ENCODE measurements around the gene REP15. TPM values are rescaled to one million over a fixed set of nuclear protein-coding genes. Genes with fewer than 3 reads are reported as not detected.

The REP15 gene
- total RNA-seq, 1 donor from 2014 or later, result 1.6 TPM

DNA sequence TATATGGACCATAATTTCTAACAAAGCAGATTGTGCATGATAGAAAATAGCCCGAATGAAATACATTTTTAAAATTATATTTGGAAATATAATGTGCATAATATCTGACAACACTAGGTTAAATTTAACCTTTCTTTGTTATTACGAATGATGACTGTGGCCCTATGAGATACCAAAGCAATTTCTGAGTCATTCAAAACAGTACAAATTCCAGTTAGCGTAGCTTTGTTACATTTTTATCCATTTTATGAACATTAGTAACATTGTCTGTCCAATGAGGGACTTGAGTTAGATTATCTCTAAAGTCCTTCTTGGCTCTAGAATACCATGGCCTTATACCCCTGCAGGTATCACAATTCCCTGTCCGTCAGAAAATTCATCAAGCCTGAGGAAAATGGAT lies 39.0 kb upstream of the REP15 start:
- H3K27me3 Mint-ChIP-seq (ENCODE audit: unreplicated experiment), result no peaks in the 10 kb centered on the region
- TF ChIP-seq, protein P1, sequence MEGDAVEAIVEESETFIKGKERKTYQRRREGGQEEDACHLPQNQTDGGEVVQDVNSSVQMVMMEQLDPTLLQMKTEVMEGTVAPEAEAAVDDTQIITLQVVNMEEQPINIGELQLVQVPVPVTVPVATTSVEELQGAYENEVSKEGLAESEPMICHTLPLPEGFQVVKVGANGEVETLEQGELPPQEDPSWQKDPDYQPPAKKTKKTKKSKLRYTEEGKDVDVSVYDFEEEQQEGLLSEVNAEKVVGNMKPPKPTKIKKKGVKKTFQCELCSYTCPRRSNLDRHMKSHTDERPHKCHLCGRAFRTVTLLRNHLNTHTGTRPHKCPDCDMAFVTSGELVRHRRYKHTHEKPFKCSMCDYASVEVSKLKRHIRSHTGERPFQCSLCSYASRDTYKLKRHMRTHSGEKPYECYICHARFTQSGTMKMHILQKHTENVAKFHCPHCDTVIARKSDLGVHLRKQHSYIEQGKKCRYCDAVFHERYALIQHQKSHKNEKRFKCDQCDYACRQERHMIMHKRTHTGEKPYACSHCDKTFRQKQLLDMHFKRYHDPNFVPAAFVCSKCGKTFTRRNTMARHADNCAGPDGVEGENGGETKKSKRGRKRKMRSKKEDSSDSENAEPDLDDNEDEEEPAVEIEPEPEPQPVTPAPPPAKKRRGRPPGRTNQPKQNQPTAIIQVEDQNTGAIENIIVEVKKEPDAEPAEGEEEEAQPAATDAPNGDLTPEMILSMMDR (IDR thresholded peaks at IDR 0.05), result no peak
- peaks cover 35% of the 10 kb centered on the region for H3K36me3 Mint-ChIP-seq (ENCODE audit: unreplicated experiment)
- no peak for DNase-seq (ENCODE audit: extremely low spot score, unreplicated experiment)
- H3K4me3 Mint-ChIP-seq (ENCODE audit: unreplicated experiment), result no peak overlapping the region
- no peak overlapping the region for H3K27ac Mint-ChIP-seq (ENCODE audit: unreplicated experiment)
- H3K4me1 Mint-ChIP-seq (ENCODE audit: unreplicated experiment), result peaks cover 2% of the 10 kb centered on the region
- no peaks in the 10 kb centered on the region for H3K9me3 Mint-ChIP-seq (ENCODE audit: unreplicated experiment)

DNA sequence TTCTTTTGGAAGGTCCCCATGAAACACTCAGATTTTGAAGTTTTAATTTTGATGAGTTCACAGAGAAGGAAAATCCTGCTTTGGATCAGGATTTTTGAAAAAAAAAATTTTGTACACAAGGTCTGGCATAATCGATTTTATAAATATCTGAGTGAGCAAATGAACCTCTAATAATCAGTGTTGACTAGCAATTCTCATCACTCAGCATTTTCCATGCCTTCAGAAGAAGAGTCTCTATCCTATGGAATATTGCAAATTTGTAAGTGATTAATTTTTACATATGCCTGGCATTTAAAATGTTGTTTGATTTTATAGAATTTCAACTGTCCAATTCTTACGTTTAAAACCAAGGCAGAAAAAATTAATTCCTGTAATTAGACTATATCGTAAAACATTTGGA lies 30.5 kb upstream of the REP15 start:
- TF ChIP-seq, protein P1 (IDR thresholded peaks at IDR 0.05), result no peak
- Mint-ChIP-seq H3K27me3 (ENCODE audit: unreplicated experiment) (no peaks in the 10 kb centered on the region), H3K36me3 (ENCODE audit: unreplicated experiment) (peaks cover 81% of the 10 kb centered on the region), H3K4me1 (ENCODE audit: unreplicated experiment) (peaks cover 5% of the 10 kb centered on the region), H3K9me3 (ENCODE audit: unreplicated experiment) (no peaks in the 10 kb centered on the region), H3K27ac (ENCODE audit: unreplicated experiment) (no peak overlapping the region), H3K4me3 (ENCODE audit: unreplicated experiment) (no peak overlapping the region)
- DNase-seq (ENCODE audit: extremely low spot score, unreplicated experiment), result no peak

DNA sequence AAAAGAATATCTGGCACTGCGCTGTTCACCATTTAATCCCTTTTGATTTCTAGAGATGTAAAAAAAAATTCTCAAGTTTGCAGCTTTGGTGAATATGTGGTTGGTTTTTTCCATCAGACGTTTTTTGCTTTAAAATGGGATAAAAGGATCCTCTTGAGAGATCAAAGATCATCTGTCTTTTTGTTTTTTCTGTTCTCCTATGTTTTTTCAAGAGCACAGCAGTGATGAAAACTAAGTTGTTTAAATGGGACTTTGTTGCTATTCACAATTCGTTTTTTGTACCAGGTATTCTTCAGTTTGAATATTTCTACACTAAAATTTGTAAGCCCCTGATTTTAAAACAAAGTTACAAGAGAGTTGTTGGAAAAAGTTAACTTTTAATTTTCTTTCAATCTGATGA lies 29.7 kb upstream of the REP15 start:
- Mint-ChIP-seq H3K9me3 (ENCODE audit: unreplicated experiment) (no peaks in the 10 kb centered on the region), H3K4me3 (ENCODE audit: unreplicated experiment) (no peak overlapping the region), H3K27me3 (ENCODE audit: unreplicated experiment) (no peaks in the 10 kb centered on the region), H3K36me3 (ENCODE audit: unreplicated experiment) (peaks cover 81% of the 10 kb centered on the region), H3K4me1 (ENCODE audit: unreplicated experiment) (peaks cover 5% of the 10 kb centered on the region), H3K27ac (ENCODE audit: unreplicated experiment) (no peak overlapping the region)
- TF ChIP-seq, protein P1 (IDR thresholded peaks at IDR 0.05), result no peak
- DNase-seq (ENCODE audit: extremely low spot score, unreplicated experiment), result no peak

DNA sequence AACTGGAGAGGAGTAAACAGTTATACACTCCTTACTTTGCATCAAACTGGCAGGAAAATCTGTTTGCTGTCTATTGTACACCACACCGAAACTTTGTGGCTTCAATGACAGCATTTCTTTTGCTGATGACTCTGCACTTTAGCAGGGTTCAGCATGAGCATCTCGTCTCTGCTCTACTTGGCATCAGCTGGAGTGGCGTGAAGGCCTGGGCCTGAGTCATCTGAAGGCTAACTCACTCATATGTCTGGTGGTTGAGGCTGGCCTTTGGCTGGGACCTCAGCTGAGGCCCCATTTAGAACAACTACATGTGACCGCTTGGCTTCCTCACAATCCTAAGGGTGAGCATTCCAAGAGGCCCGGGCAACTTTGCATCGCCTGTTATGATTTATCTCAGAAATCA lies 28.7 kb upstream of the REP15 start:
- no peak for DNase-seq (ENCODE audit: extremely low spot score, unreplicated experiment)
- Mint-ChIP-seq H3K27ac (ENCODE audit: unreplicated experiment) (no peak overlapping the region), H3K4me1 (ENCODE audit: unreplicated experiment) (peaks cover 7% of the 10 kb centered on the region), H3K9me3 (ENCODE audit: unreplicated experiment) (no peaks in the 10 kb centered on the region), H3K36me3 (ENCODE audit: unreplicated experiment) (peaks cover 76% of the 10 kb centered on the region), H3K27me3 (ENCODE audit: unreplicated experiment) (no peaks in the 10 kb centered on the region), H3K4me3 (ENCODE audit: unreplicated experiment) (no peak overlapping the region)
- TF ChIP-seq, protein P1 (IDR thresholded peaks at IDR 0.05), result no peak

DNA sequence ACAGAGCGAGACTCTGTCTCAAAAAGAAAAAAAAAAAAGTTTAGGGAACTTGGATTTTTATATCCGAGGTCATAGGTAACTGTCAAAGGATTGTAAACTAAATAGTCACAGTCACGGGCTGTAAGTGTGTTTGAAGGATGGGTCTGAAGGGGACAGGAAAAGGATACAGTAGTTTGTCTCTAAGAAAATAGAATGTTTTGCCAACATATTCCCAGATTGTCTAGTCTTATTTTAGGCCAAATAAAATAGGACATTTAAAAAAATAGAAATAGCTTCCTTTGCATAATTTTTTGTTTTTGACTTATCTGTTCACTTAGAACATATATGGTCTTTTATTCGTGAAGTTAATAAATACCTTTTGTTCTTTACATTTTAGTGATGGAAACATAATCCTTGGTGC lies 24.2 kb upstream of the REP15 start:
- TF ChIP-seq, protein P1 (IDR thresholded peaks at IDR 0.05), result no peak
- H3K27me3 Mint-ChIP-seq (ENCODE audit: unreplicated experiment), result no peaks in the 10 kb centered on the region
- H3K36me3 Mint-ChIP-seq (ENCODE audit: unreplicated experiment), result peaks cover 49% of the 10 kb centered on the region
- H3K4me1 Mint-ChIP-seq (ENCODE audit: unreplicated experiment), result peaks cover 7% of the 10 kb centered on the region
- no peak overlapping the region for H3K27ac Mint-ChIP-seq (ENCODE audit: unreplicated experiment)
- DNase-seq (ENCODE audit: extremely low spot score, unreplicated experiment), result no peak
- no peaks in the 10 kb centered on the region for H3K9me3 Mint-ChIP-seq (ENCODE audit: unreplicated experiment)
- H3K4me3 Mint-ChIP-seq (ENCODE audit: unreplicated experiment), result no peak overlapping the region
